Astrocyte of the hippocampus (primary cell): ENCODE results near the gene THSD4.

Experiments
- DNase-seq: peaks from one replicate; pipeline ENCODE4 v3.0.0; 2011; ENCODE audit warnings: low read depth, low spot score

THSD4 gene

GRCh38 chr15:71223516-71223915, 108.2 kb downstream of the THSD4 start:
- DNase-seq = no peak

- no peak for DNase-seq
Observed at GRCh38 chr15:71224024-71224423, 108.8 kb downstream of the THSD4 start.

GRCh38 chr15:71225851-71226250, 110.6 kb downstream of the THSD4 start:
- DNase-seq = no peak

- peak; percentile 32 for DNase-seq
Observed at GRCh38 chr15:71226536-71227455, 111.5 kb downstream of the THSD4 start.

GRCh38 chr15:71228403-71228802, 113.1 kb downstream of the THSD4 start:
- no peak for DNase-seq

- no peak for DNase-seq
Observed at GRCh38 chr15:71230303-71230702, 115.0 kb downstream of the THSD4 start.

GRCh38 chr15:71231758-71232157, 116.5 kb downstream of the THSD4 start:
- DNase-seq = no peak

GRCh38 chr15:71232411-71232810, 117.1 kb downstream of the THSD4 start:
- DNase-seq = no peak

GRCh38 chr15:71237456-71238188, 122.4 kb downstream of the THSD4 start:
- peak; percentile 75 for DNase-seq

- no peak for DNase-seq
Observed at GRCh38 chr15:71238926-71239325, 123.7 kb downstream of the THSD4 start.

GRCh38 chr15:71239592-71240364, 124.5 kb downstream of the THSD4 start:
- DNase-seq = no peak

- DNase-seq = no peak
Observed at GRCh38 chr15:71242292-71242691, 127.0 kb downstream of the THSD4 start.

- DNase-seq = no peak
Observed at GRCh38 chr15:71244250-71244649, 129.0 kb downstream of the THSD4 start.

- no peak for DNase-seq
Observed at GRCh38 chr15:71245588-71245987, 130.3 kb downstream of the THSD4 start.

- DNase-seq = no peak
Observed at GRCh38 chr15:71248386-71248785, 133.1 kb downstream of the THSD4 start.

GRCh38 chr15:71249986-71250385, 134.7 kb downstream of the THSD4 start:
- DNase-seq = no peak

- no peak for DNase-seq
Observed at GRCh38 chr15:71250936-71251583, 135.8 kb downstream of the THSD4 start.

GRCh38 chr15:71251584-71252043, 136.3 kb downstream of the THSD4 start:
- DNase-seq = no peak

- DNase-seq = peak; percentile 20
Observed at GRCh38 chr15:71252044-71252739, 136.9 kb downstream of the THSD4 start.

- DNase-seq = no peak
Observed at GRCh38 chr15:71252740-71253047, 137.4 kb downstream of the THSD4 start.

GRCh38 chr15:71254491-71254890, 139.2 kb downstream of the THSD4 start:
- no peak for DNase-seq
